GM12878 (cell line): Measurements from ENCODE around the gene P4HTM. TPM values are rescaled to one million over a fixed set of nuclear protein-coding genes. Genes with fewer than 3 reads are reported as not detected.

Experiments
- ATAC-seq: fragments of 200-7000 bp; cut with Tn5 transposase; 3 replicates; pipeline ENCODE4 v1.9.1; 2020; ENCODE audit warnings: mild to moderate bottlenecking, moderate library complexity
- BruUV-seq: library from RNA; stranded (reverse); fragments of 400-500 nt; replicated peaks from 2 replicates; lab custom pipeline; 2021; lab: Mats Ljungman, UMichigan
- CTCF ChIA-PET: fragments of 300-600 bp; sonication (Branson Sonifier 250); formaldehyde crosslinking; extraction: SDS; loops from one replicate; lab custom pipeline; 2021; ENCODE audit warnings: inconsistent platforms; lab: Yijun Ruan, JAX
- POLR2A ChIA-PET: fragments of 350-600 bp; formaldehyde crosslinking; extraction: SDS; loops from one replicate; lab custom pipeline; 2021; ENCODE audit warnings: inconsistent platforms; lab: Charles Lee
- RAD21 ChIA-PET: fragments of 300-600 bp; sonication (Branson Sonifier 250); formaldehyde crosslinking; loops from one replicate; lab custom pipeline; 2023; ENCODE audit warnings: antibody characterized with exemption; ENCODE audit not compliant: unreplicated experiment; lab: Charles Lee
- SMC1A ChIA-PET: fragments of 300-600 bp; sonication (Branson Sonifier 250); formaldehyde crosslinking; loops from one replicate; lab custom pipeline; 2023; ENCODE audit not compliant: unreplicated experiment, uncharacterized antibody; lab: Charles Lee
- DNase-seq: peaks from one replicate; pipeline ENCODE4 v3.0.0-alpha.2; 2011; ENCODE audit warnings: low read depth, low spot score
- FAIRE-seq: peaks from 3 replicates; lab custom pipeline; 2011; peaks lifted over from hg19 to GRCh38; lab: Jason Lieb, UNC
- H2AFZ ChIP-seq: 2 replicates; pipeline ENCODE4 v1.6.0; 2011; ENCODE audit warnings: low read depth, low read length, control low read depth; ENCODE audit not compliant: control insufficient read depth
- H3K27ac ChIP-seq: 2 replicates; pipeline ENCODE4 v1.5.1; 2011; ENCODE audit warnings: control low read depth; ENCODE audit not compliant: control insufficient read depth, insufficient read depth
- H3K27me3 ChIP-seq, 2 experiments: replicated peaks in 1 of 2; 2 replicates each; pipeline versions ENCODE4 v1.6.0 to v1.6.1; 2011; ENCODE audit warnings: low read length in 1 of 2; ENCODE audit not compliant: control insufficient read depth in 2 of 2, insufficient read depth in 2 of 2
- H3K36me3 ChIP-seq, 2 experiments: 2 replicates each; pipeline ENCODE4 v1.5.1; 2011; ENCODE audit warnings: low read length in 1 of 2; ENCODE audit not compliant: control insufficient read depth in 2 of 2, insufficient read depth in 2 of 2
- H3K4me1 ChIP-seq: 2 replicates; pipeline ENCODE4 v1.6.1; 2011; ENCODE audit warnings: mild to moderate bottlenecking, low read length, moderate library complexity, mixed read lengths; ENCODE audit not compliant: control insufficient read depth, insufficient read depth
- H3K4me2 ChIP-seq: 2 replicates; pipeline ENCODE4 v1.6.0; 2011; ENCODE audit warnings: control low read depth; ENCODE audit not compliant: control insufficient read depth, insufficient read depth
- H3K4me3 ChIP-seq: fragments of 200-600 bp; sonication (generic); 2 replicates; pipeline ENCODE4 v1.5.1; 2016
- H3K79me2 ChIP-seq: 2 replicates; pipeline ENCODE4 v1.6.0; 2011; ENCODE audit warnings: low read length; ENCODE audit not compliant: control insufficient read depth, insufficient read depth
- H3K9ac ChIP-seq: 2 replicates; pipeline ENCODE4 v1.8.0; 2011; ENCODE audit warnings: low read length, control low read depth, mixed read lengths; ENCODE audit not compliant: control insufficient read depth, insufficient read depth
- H3K9me3 ChIP-seq: replicated peaks from 3 replicates; pipeline ENCODE4 v1.5.1; 2011; ENCODE audit warnings: mild to moderate bottlenecking, low read length; ENCODE audit not compliant: control insufficient read depth, insufficient read depth
- H4K20me1 ChIP-seq: 2 replicates; pipeline ENCODE4 v1.6.0; 2011; ENCODE audit not compliant: control insufficient read depth, insufficient read depth
- HCFC1 ChIP-seq: fragments of 150-350 bp; IDR thresholded peaks from 2 replicates; pipeline ENCODE4 v1.6.1; 2014; ENCODE audit warnings: low read length
- JUND ChIP-seq: IDR thresholded peaks from 2 replicates; pipeline ENCODE4 v1.6.1; 2012; ENCODE audit warnings: low read depth, mild to moderate bottlenecking, low read length, improper control_type of control experiment, moderate library complexity
- NBN ChIP-seq: fragments of 450-650 bp; IDR thresholded peaks from 2 replicates; pipeline ENCODE4 v1.6.1; 2016
- POLR2A ChIP-seq: IDR thresholded peaks from 2 replicates; pipeline ENCODE4 v1.6.1; 2011; ENCODE audit warnings: low read depth, mild to moderate bottlenecking, low read length
- POLR2AphosphoS2 ChIP-seq: IDR thresholded peaks from 2 replicates; pipeline ENCODE4 v1.6.1; 2011; ENCODE audit warnings: low read depth, mild to moderate bottlenecking, low read length, improper control_type of control experiment, moderate library complexity
- POLR2AphosphoS5 ChIP-seq: IDR thresholded peaks from 2 replicates; pipeline ENCODE4 v1.6.1; 2011; ENCODE audit warnings: mild to moderate bottlenecking, low read length, inconsistent platforms
- WGBS: methylation state at CpG from one replicate; pipeline ENCODE4 v1.1.6; 2016; ENCODE audit warnings: low lambda C conversion rate; ENCODE audit not compliant: insufficient replicate concordance, insufficient coverage; ENCODE audit errors: missing lambda C conversion rate; 5-methylcytosine and 5-hydroxymethylcytosine counted together
- in situ Hi-C: fragments of 300-500 bp; cut with MboI; formaldehyde crosslinking; loops from 9 replicates; pipeline ENCODE4 v1.14.3; 2018; ENCODE audit warnings: mixed read lengths
- intact Hi-C: fragments of 100-400 bp; cut with micrococcal nuclease; formaldehyde crosslinking; loops from one replicate; pipeline ENCODE4 v1.14.2; 2022; ENCODE audit not compliant: unreplicated experiment
- polyA plus RNA-seq, 11 experiments: library from polyadenylated mRNA; depleted of rRNA in 4 of 11; unstranded in 6 of 11; stranded (reverse) in 5 of 11; fragments of >200 nt; fragmentation: Nextera tagmentation in 4 of 11; fragmentation: Illumina TruSeq in 1 of 11; extraction: Ambion mirVana in 4 of 11; extraction: Trizol in 1 of 11; gene quantifications; 1 replicate in 1 of 11; 2 replicates in 10 of 11; pipeline versions ENCODE4 v1.2.1 to v1.2.3, GENCODE V29; 2011 to 2016; ENCODE audit warnings: inconsistent platforms in 2 of 11, missing spikeins in 2 of 11, low read depth in 1 of 11
- total RNA-seq, 4 experiments: library from RNA; depleted of rRNA in 3 of 4; stranded (reverse); fragments of >200 nt in 3 of 4; fragmentation: Illumina TruSeq in 1 of 4; extraction: Trizol in 1 of 4; gene quantifications; 2 replicates each; pipeline versions ENCODE4 v1.2.1 to v1.2.3, GENCODE V29; 2013 to 2021
- TF ChIP-seq, protein P1 (sequence below): fragments of 450-650 bp; formaldehyde crosslinking; IDR thresholded peaks from 2 replicates; pipeline ENCODE4 v1.4.0; 2020; ENCODE audit warnings: mild to moderate bottlenecking, moderate library complexity
- TF ChIP-seq, protein P2 (sequence below): IDR thresholded peaks from 2 replicates; pipeline ENCODE4 v1.6.1; 2011; ENCODE audit warnings: borderline replicate concordance, low read depth, mild to moderate bottlenecking, moderate library complexity, low read length; ENCODE audit not compliant: insufficient read depth, poor library complexity, severe bottlenecking

P4HTM gene
- total and polyA plus RNA-seq, 10 of the 15 experiments (the other 5 are each of a cell fraction or from before 2014, with no cell fraction given), result 0.76 to 28.8 (median 22.9) TPM

DNA sequence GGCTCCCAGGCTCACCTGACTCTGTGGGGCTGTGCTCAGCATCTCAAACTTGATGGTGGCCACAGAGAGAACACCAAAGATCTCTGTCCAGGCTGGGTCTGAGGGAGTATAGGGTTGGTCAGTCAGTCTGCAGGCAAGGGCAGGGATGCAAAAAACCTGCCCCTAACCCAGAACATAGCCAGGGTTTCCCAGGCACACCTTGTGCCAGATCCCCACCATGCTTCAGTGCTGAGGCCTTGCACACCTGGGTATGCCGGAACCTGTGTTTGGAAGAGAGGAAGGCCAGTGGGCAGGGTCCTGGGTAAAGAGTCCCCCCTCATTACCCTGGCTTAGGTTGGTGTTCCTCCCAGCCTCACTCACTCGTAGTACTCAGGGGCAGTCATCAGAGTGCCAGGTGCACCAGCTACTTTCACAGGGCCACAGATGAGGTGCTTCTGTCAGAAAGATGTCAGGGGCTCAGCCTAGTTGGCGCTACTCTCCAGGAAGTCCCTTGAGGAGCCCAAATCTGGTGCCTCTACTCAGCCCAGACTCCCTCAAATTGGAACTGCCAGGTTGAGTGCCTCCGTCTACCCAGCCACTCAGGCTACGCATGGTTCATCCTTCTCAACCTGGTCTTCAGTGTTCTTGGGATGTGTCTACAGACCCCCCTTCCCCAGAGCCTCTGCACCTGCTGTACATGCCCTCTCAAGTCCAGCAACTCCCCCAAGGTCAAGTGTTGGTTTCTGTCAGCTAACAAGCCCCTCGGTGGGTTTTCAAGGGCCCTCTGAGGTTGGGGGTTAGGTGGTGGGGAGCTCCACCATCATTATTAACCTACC, 26.6 kb downstream of the P4HTM start:
- no peak overlapping the region for H3K27ac ChIP-seq
- no peak for TF ChIP-seq NBN
- no peak for TF ChIP-seq POLR2A
- peak; percentile 55; the same call in 1 of the 2 replicates for TF ChIP-seq POLR2AphosphoS5
- TF ChIP-seq, protein P1, sequence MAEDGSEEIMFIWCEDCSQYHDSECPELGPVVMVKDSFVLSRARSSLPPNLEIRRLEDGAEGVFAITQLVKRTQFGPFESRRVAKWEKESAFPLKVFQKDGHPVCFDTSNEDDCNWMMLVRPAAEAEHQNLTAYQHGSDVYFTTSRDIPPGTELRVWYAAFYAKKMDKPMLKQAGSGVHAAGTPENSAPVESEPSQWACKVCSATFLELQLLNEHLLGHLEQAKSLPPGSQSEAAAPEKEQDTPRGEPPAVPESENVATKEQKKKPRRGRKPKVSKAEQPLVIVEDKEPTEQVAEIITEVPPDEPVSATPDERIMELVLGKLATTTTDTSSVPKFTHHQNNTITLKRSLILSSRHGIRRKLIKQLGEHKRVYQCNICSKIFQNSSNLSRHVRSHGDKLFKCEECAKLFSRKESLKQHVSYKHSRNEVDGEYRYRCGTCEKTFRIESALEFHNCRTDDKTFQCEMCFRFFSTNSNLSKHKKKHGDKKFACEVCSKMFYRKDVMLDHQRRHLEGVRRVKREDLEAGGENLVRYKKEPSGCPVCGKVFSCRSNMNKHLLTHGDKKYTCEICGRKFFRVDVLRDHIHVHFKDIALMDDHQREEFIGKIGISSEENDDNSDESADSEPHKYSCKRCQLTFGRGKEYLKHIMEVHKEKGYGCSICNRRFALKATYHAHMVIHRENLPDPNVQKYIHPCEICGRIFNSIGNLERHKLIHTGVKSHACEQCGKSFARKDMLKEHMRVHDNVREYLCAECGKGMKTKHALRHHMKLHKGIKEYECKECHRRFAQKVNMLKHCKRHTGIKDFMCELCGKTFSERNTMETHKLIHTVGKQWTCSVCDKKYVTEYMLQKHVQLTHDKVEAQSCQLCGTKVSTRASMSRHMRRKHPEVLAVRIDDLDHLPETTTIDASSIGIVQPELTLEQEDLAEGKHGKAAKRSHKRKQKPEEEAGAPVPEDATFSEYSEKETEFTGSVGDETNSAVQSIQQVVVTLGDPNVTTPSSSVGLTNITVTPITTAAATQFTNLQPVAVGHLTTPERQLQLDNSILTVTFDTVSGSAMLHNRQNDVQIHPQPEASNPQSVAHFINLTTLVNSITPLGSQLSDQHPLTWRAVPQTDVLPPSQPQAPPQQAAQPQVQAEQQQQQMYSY (CRISPR knock-in tag), result no peak
- TF ChIP-seq, protein P2, sequence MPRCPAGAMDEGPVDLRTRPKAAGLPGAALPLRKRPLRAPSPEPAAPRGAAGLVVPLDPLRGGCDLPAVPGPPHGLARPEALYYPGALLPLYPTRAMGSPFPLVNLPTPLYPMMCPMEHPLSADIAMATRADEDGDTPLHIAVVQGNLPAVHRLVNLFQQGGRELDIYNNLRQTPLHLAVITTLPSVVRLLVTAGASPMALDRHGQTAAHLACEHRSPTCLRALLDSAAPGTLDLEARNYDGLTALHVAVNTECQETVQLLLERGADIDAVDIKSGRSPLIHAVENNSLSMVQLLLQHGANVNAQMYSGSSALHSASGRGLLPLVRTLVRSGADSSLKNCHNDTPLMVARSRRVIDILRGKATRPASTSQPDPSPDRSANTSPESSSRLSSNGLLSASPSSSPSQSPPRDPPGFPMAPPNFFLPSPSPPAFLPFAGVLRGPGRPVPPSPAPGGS, result peak; percentile 14
- TF ChIP-seq JUND, result no peak
- no peak for TF ChIP-seq HCFC1
- TF ChIP-seq POLR2AphosphoS2, result peak; percentile 73
- TF ChIP-seq, all 136 proteins: peak for 3
- ChIA-PET POLR2A (interaction anchor here (1.6 to 2.8 kb wide), 3 partner anchors 9 to 77 kb away, joined by 6 to 28 read pairs (median 7); partner anchors contain the start of genes QRICH1 and WDR6), CTCF (interaction anchor here (0.6 to 5.9 kb wide), 3 partner anchors 9 to 27 kb away, joined by 3 to 83 read pairs (median 21); partner anchors contain the start of genes P4HTM and WDR6), SMC1A (interaction anchor here (1.3 to 4.2 kb wide), 2 partner anchors 9 to 29 kb away, joined by 3 to 21 read pairs; partner anchors contain the start of gene WDR6), RAD21 (interaction anchor here (2.3 kb wide), 1 partner anchor 29 kb away, joined by 12 read pairs; no protein-coding TSS in a partner anchor)
- Histone ChIP-seq H3K4me3 (no peak overlapping the region), H4K20me1 (0 out of 2 replicates have a peak, but pooled peaks cover 3% of the 10 kb centered on the region), H3K4me1 (peaks cover 5% of the 10 kb centered on the region; the same call in 1 of the 2 replicates), H3K4me2 (peak overlapping the region; percentile 86), H3K36me3 (peaks cover 24 to 30% of the 10 kb centered on the region in 2 experiments), H2AFZ (no peak overlapping the region), H3K79me2 (peaks cover 25% of the 10 kb centered on the region), H3K27me3 (no peaks in the 10 kb centered on the region), H3K9ac (no peak overlapping the region), H3K9me3 (no peaks in the 10 kb centered on the region)
- in situ Hi-C loops, result no loop called here
- FAIRE-seq (no peak), DNase-seq (no peak), ATAC-seq (no peak)
- intact Hi-C loops, result no loop called here
- WGBS, result 74% methylated on average over 6 of the region's 6 CpGs
- BruUV-seq, result no TSS peak
